GM12865 (cell line): ENCODE data around the gene ALDH7A1.
"Not testable (repeated sequence)": the region's sequence is repeated elsewhere in the genome, so short reads cannot be mapped to it uniquely, and the experiment has no call there.

Experiments
- DNase-seq: peaks from one replicate; pipeline ENCODE4 v3.0.0; 2010; ENCODE audit warnings: low read depth
- H3K4me3 ChIP-seq: 2 replicates; pipeline ENCODE4 v1.5.1; 2011; ENCODE audit warnings: mild to moderate bottlenecking, low read depth, low read length, control low read depth
- TF ChIP-seq, protein P1 (sequence below): IDR thresholded peaks from 2 replicates; pipeline ENCODE4 v1.5.1; 2011; ENCODE audit warnings: low read length, control low read depth, low read depth, inconsistent platforms; ENCODE audit not compliant: insufficient read depth; ENCODE audit errors: missing control alignments

ALDH7A1 gene

DNA sequence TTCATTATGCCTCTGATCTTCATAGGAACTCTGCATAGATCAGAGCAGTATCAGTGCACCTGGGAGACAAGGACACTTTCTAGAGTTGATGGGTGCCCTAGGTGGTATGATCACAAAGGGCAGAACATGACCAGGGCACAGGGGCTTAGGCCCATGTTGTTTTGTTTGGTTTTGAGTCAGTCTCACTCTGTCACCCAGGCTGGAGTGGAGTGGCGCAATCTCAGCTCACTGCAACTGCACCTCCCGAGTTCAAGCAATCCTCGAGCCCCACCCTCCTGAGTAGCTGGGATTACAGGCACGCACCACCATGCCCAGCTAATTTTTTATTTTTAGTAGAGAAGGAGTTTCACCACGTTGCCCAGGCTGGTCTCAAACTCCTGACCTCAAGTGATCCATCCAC is 17.6 kb downstream of the ALDH7A1 start:
- TF ChIP-seq, protein P1, sequence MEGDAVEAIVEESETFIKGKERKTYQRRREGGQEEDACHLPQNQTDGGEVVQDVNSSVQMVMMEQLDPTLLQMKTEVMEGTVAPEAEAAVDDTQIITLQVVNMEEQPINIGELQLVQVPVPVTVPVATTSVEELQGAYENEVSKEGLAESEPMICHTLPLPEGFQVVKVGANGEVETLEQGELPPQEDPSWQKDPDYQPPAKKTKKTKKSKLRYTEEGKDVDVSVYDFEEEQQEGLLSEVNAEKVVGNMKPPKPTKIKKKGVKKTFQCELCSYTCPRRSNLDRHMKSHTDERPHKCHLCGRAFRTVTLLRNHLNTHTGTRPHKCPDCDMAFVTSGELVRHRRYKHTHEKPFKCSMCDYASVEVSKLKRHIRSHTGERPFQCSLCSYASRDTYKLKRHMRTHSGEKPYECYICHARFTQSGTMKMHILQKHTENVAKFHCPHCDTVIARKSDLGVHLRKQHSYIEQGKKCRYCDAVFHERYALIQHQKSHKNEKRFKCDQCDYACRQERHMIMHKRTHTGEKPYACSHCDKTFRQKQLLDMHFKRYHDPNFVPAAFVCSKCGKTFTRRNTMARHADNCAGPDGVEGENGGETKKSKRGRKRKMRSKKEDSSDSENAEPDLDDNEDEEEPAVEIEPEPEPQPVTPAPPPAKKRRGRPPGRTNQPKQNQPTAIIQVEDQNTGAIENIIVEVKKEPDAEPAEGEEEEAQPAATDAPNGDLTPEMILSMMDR, result no peak
- DNase-seq, result no peak
- no peak overlapping the region for H3K4me3 ChIP-seq

DNA sequence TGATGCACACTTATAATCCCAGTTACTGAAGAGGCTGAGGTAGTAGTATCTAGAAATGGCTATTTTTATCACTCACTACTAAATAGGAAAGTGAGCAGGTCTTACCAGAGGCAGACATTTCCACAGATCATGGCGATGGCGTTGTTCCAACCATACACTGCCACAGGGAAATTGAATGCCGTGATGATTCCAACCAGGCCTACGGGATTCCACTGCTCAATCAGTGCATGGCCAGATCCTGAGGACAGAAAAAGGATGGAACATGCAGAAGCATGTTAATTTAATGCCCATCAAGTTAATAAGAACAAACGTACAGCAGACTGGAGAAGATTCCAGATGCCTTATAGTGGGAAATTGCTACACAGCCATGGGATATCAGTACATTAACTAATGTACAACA is 18.0 kb downstream of the ALDH7A1 start:
- no peak overlapping the region for H3K4me3 ChIP-seq
- no peak for DNase-seq
- TF ChIP-seq, protein P1, result no peak

DNA sequence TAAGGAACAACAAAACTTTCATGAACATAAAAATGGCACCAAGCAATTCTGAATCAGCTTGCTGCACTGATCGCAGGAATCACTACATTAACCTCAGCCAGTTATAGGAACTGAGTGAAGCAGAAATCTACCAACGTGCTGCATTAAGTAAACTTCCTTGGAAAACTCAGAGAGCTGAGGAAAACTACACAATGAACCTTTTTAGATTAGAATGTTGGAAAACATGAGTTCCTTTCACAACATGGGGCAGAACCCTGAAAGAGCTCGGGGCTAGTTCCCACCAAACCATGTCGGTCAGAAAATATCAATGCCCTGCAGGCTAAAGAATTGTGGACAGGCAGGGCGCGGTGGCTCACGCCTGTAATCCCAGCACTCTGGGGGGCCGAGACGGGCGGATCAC is 19.4 kb downstream of the ALDH7A1 start:
- no peak for DNase-seq
- H3K4me3 ChIP-seq, result no peak overlapping the region
- TF ChIP-seq, protein P1, result no peak

DNA sequence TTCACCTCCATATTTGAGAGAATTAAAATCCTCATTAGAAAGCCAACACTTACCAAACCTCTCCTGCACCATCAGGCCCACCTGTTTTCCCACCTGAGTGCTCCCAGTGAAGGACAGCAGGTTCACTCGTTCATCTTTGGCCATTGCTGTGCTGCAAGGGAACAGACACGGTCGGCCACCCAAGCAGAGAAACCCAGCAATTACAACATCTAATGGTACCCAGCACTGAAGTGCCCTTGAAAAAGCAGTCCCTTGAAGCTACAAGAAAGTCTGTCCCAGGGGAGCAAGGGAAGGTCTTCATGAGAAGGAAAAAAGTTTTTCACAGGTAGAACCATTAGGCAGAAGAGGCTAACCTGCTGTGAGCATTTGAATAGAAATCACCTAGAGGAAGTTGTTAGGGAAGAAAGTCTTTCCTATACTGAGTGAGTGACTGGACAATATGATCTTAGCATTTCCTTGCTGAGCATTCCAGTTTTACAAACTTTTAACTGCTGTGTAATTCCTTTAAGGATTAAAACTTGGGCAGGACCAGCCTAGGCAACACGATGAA is 26.7 kb downstream of the ALDH7A1 start:
- no peak overlapping the region for H3K4me3 ChIP-seq
- no peak for DNase-seq
- TF ChIP-seq, protein P1, result no peak

DNA sequence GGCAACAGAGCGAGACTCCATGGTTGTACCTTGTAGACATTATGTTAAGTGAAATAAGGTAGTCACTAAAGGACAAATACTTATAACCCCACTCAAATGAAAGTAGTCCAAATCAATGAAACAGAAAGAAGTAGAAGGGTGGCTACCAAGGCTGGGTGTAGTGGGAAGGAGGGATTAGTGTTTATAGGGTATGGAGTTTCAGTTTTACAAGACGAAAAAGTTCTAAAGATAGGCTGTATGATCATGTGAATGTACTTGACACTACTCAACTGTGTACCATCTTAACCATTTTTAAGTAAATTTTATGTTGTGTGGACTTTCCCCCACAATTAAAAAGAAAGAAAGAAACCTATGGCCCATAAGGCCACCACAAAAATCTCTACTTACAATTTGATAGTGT is 32.2 kb downstream of the ALDH7A1 start:
- peak; percentile 37 for DNase-seq
- TF ChIP-seq, protein P1, result no peak
- H3K4me3 ChIP-seq, result no peak overlapping the region

DNA sequence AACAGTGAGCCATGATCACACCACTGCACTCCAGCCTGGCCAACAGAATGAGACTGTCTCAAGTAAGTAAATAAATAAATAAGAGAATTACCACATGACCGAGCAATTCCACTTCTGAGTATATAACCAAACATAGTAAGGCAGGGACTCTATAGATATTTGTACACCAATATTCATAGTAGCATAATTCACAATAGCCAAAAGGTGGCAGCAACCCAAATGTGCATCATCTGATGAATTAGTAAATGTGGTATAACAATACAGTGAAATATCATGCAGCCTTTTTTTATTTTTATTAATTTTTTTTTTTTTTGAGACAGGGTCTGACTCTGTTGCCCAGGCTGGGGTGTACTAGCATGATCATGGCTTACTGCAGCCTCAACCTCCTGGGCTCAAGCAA is 33.1 kb downstream of the ALDH7A1 start:
- DNase-seq, result no peak
- no peak overlapping the region for H3K4me3 ChIP-seq
- TF ChIP-seq, protein P1, result no peak

DNA sequence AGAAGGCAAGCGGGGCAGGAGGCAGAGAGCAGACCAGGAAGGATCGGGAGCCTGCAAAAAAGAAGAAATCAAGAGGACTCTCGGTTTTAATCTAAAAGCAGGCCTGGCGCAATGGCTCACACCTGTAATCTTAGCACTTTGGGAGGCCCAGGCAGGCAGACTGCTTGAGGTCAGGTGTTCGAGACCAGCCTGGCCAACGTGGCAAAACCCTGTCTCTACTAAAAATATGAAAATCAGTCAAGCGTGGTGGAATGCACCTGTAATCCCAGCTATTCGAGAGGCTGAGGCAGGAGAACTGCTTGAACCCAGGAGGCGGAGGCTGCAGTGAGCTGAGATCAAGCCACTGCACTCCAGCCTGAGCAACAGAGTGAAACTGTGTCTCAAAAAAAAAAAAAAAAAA is 39.9 kb downstream of the ALDH7A1 start:
- not testable (repeated sequence) for DNase-seq, H3K4me3 ChIP-seq
